Measurements from ENCODE around the gene TMEM254.
"Not testable (repeated sequence)": the region's sequence is repeated elsewhere in the genome, so short reads cannot be mapped to it uniquely, and the experiment has no call there.

TMEM254 gene

DNA sequence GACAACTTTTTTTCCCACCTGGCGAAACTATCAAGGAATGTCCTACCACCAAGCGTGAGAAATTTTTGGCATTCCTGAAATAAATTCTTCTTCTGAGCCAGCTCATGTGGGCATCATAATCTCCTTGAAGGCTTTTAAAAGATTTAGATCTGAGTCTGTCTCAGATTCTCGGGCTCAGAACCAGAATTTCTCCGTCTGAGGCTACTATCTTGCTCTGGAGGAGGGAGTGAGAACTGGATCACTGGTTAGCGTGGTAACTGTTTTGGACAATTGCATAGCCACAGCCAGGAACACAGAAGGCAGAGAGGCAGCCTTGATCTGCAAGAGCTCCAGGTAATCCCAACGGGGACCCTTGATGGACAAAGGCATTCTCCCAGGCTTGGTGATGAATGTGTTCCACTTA is 53.0 kb downstream of the TMEM254 start:
- Histone ChIP-seq H3K9ac (ENCODE audit: low read depth in 1 of 2, low read length in 2 of 2) (no peak overlapping the region), H3K4me3 (ENCODE audit: low read length in 2 of 2) (no peak overlapping the region), H3K9me3 (ENCODE audit: control insufficient read depth in 2 of 2, low read length in 2 of 2) (no peaks in the 10 kb centered on the region), H3K36me3 (ENCODE audit: control insufficient read depth in 2 of 2, insufficient read depth in 2 of 2, low read length in 2 of 2) (no peaks in the 10 kb centered on the region), H3K4me1 (ENCODE audit: control insufficient read depth in 2 of 2, insufficient read depth in 2 of 2, low read length in 2 of 2) (no peaks in the 10 kb centered on the region), H3K27me3 (ENCODE audit: control insufficient read depth in 2 of 2, insufficient read depth in 2 of 2, low read length in 2 of 2) (peaks cover 11 to 16% of the 10 kb centered on the region in 2 donors), H3K27ac (ENCODE audit: low read depth in 2 of 2, low read length in 2 of 2) (no peak overlapping the region)

GRCh38 chr10:80132299-80133139 is 54.1 kb downstream of the TMEM254 start, which contains the start of gene PLAC9:
Gene PLAC9, plus strand, starts transcription at chr10:80132730. Its CDS starts 33 bp downstream, at chr10:80132763.
- peak within 1 kb of the TSS; percentile 34 to 38 for H3K9ac ChIP-seq (ENCODE audit: low read depth in 1 of 2, low read length in 2 of 2)
- H3K9me3 ChIP-seq (ENCODE audit: control insufficient read depth in 2 of 2, low read length in 2 of 2), result no peaks in the 10 kb centered on the region
- no peaks in the 10 kb centered on the region for H3K4me1 ChIP-seq (ENCODE audit: control insufficient read depth in 2 of 2, insufficient read depth in 2 of 2, low read length in 2 of 2)
- H3K36me3 ChIP-seq (ENCODE audit: control insufficient read depth in 2 of 2, insufficient read depth in 2 of 2, low read length in 2 of 2), result no peaks in the 10 kb centered on the region
- H3K27me3 ChIP-seq (ENCODE audit: control insufficient read depth in 2 of 2, insufficient read depth in 2 of 2, low read length in 2 of 2), result peaks cover 11 to 16% of the 10 kb centered on the region in 2 donors
- H3K4me3 ChIP-seq (ENCODE audit: low read length in 2 of 2), result peak within 1 kb of the TSS; percentile 48 to 59
- H3K27ac ChIP-seq (ENCODE audit: low read depth in 2 of 2, low read length in 2 of 2), result peak within 1 kb of the TSS; percentile 32 to 63

GRCh38 chr10:80133206-80133605 is 54.7 kb downstream of the TMEM254 start:
- H3K4me1 ChIP-seq (ENCODE audit: control insufficient read depth in 2 of 2, insufficient read depth in 2 of 2, low read length in 2 of 2), result no peaks in the 10 kb centered on the region
- no peaks in the 10 kb centered on the region for H3K9me3 ChIP-seq (ENCODE audit: control insufficient read depth in 2 of 2, low read length in 2 of 2)
- peaks cover 11 to 16% of the 10 kb centered on the region in 2 donors for H3K27me3 ChIP-seq (ENCODE audit: control insufficient read depth in 2 of 2, insufficient read depth in 2 of 2, low read length in 2 of 2)
- H3K4me3 ChIP-seq (ENCODE audit: low read length in 2 of 2), result peak overlapping the region; percentile 48 to 59
- peak overlapping the region; percentile 32 to 63 for H3K27ac ChIP-seq (ENCODE audit: low read depth in 2 of 2, low read length in 2 of 2)
- no peaks in the 10 kb centered on the region for H3K36me3 ChIP-seq (ENCODE audit: control insufficient read depth in 2 of 2, insufficient read depth in 2 of 2, low read length in 2 of 2)
- peak overlapping the region; percentile 34 to 38 for H3K9ac ChIP-seq (ENCODE audit: low read depth in 1 of 2, low read length in 2 of 2)

DNA sequence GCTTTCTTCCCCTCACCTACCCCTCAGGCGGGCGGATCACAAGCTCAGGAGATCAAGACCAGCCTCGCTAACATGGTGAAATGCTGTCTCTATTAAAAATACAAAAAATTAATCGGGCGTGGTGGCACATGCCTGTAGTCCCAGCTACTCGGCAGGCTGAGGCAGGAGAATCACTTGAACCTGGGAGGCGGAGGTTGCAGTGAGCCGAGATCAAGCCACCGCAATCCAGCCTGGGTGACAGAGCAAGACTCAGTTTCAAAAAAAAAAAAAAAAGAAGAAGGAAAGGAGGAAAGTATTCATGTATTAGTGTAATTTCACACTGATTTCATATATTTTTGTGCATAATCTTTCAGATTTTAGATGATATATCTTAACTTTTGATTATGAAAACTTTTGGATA is 55.2 kb downstream of the TMEM254 start:
- not testable (repeated sequence) for H3K4me1 ChIP-seq (ENCODE audit: control insufficient read depth in 2 of 2, insufficient read depth in 2 of 2, low read length in 2 of 2); H3K9me3 ChIP-seq (ENCODE audit: control insufficient read depth in 2 of 2, low read length in 2 of 2); H3K36me3 ChIP-seq (ENCODE audit: control insufficient read depth in 2 of 2, insufficient read depth in 2 of 2, low read length in 2 of 2)
- Histone ChIP-seq H3K27ac (ENCODE audit: low read depth in 2 of 2, low read length in 2 of 2) (peak overlapping the region; percentile 23 to 63), H3K27me3 (ENCODE audit: control insufficient read depth in 2 of 2, insufficient read depth in 2 of 2, low read length in 2 of 2) (peaks cover 11 to 16% of the 10 kb centered on the region in 2 donors), H3K9ac (ENCODE audit: low read depth in 1 of 2, low read length in 2 of 2) (peak overlapping the region; percentile 14 to 34), H3K4me3 (ENCODE audit: low read length in 2 of 2) (peak overlapping the region; percentile 48 to 59)

- peak overlapping the region in 1 of 2 donors; percentile 55 for H3K27ac ChIP-seq (ENCODE audit: low read depth in 2 of 2, low read length in 2 of 2)
- no peak overlapping the region for H3K4me3 ChIP-seq (ENCODE audit: low read length in 2 of 2)
- H3K36me3 ChIP-seq (ENCODE audit: control insufficient read depth in 2 of 2, insufficient read depth in 2 of 2, low read length in 2 of 2), result no peaks in the 10 kb centered on the region
- no peaks in the 10 kb centered on the region for H3K9me3 ChIP-seq (ENCODE audit: control insufficient read depth in 2 of 2, low read length in 2 of 2)
- no peaks in the 10 kb centered on the region for H3K4me1 ChIP-seq (ENCODE audit: control insufficient read depth in 2 of 2, insufficient read depth in 2 of 2, low read length in 2 of 2)
- H3K27me3 ChIP-seq (ENCODE audit: control insufficient read depth in 2 of 2, insufficient read depth in 2 of 2, low read length in 2 of 2), result peaks cover 11 to 16% of the 10 kb centered on the region in 2 donors
- H3K9ac ChIP-seq (ENCODE audit: low read depth in 1 of 2, low read length in 2 of 2), result no peak overlapping the region
Observed at GRCh38 chr10:80136134-80136571, 57.7 kb downstream of the TMEM254 start.

DNA sequence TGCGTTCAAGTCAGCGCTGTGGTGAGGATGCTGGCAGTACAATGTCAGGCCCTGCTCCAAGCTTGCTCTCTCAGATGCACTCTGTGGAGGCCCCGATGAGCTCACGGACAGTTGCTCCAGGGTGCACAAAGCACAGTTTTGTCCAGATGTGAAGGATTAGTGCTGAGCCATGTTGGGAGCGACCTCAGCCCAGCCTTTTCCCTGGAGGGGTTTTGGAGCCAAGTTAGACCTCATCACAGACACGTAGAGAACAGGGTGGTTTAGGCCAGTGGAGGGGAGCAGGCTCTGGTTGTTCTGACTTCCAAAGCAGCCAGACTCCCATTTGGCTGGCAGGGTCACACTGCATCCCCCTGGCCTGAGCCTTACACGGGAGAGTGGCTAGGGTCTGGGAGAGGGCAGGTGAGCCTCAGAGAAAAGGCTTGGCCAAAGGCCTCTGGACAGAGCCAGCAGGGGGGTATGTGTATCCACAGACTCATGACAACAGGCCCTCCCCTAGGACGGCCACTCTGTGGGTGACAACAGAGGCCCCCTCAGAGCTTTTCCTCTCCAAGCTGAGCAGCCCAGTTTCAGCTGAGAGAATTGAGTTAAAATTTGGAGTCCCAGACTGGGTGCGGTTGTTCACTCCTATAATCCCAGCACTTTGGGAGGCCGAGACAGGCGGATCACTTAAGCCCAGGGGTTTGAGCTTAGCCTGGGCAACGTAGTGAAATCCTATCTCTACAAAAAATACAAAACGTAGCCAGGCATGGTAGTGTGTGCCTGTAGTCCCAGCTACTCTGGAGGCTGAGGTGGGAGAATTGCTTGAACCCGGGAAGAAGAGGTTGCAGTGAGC is 58.8 kb downstream of the TMEM254 start:
- Histone ChIP-seq H3K9me3 (ENCODE audit: control insufficient read depth in 2 of 2, low read length in 2 of 2) (no peaks in the 10 kb centered on the region), H3K27ac (ENCODE audit: low read depth in 2 of 2, low read length in 2 of 2) (peak overlapping the region; percentile 43 to 63), H3K9ac (ENCODE audit: low read depth in 1 of 2, low read length in 2 of 2) (no peak overlapping the region), H3K27me3 (ENCODE audit: control insufficient read depth in 2 of 2, insufficient read depth in 2 of 2, low read length in 2 of 2) (peaks cover 8 to 14% of the 10 kb centered on the region in 2 donors), H3K4me3 (ENCODE audit: low read length in 2 of 2) (no peak overlapping the region), H3K36me3 (ENCODE audit: control insufficient read depth in 2 of 2, insufficient read depth in 2 of 2, low read length in 2 of 2) (no peaks in the 10 kb centered on the region), H3K4me1 (ENCODE audit: control insufficient read depth in 2 of 2, insufficient read depth in 2 of 2, low read length in 2 of 2) (no peaks in the 10 kb centered on the region)

GRCh38 chr10:80137920-80138319 is 59.5 kb downstream of the TMEM254 start:
- Histone ChIP-seq H3K4me3 (ENCODE audit: low read length in 2 of 2) (no peak overlapping the region), H3K36me3 (ENCODE audit: control insufficient read depth in 2 of 2, insufficient read depth in 2 of 2, low read length in 2 of 2) (no peaks in the 10 kb centered on the region), H3K4me1 (ENCODE audit: control insufficient read depth in 2 of 2, insufficient read depth in 2 of 2, low read length in 2 of 2) (no peaks in the 10 kb centered on the region), H3K27ac (ENCODE audit: low read depth in 2 of 2, low read length in 2 of 2) (peak overlapping the region in 1 of 2 donors; percentile 63), H3K9ac (ENCODE audit: low read depth in 1 of 2, low read length in 2 of 2) (peak overlapping the region in 1 of 2 donors; percentile 6), H3K9me3 (ENCODE audit: control insufficient read depth in 2 of 2, low read length in 2 of 2) (no peaks in the 10 kb centered on the region), H3K27me3 (ENCODE audit: control insufficient read depth in 2 of 2, insufficient read depth in 2 of 2, low read length in 2 of 2) (peaks cover 6 to 13% of the 10 kb centered on the region in 2 donors)

DNA sequence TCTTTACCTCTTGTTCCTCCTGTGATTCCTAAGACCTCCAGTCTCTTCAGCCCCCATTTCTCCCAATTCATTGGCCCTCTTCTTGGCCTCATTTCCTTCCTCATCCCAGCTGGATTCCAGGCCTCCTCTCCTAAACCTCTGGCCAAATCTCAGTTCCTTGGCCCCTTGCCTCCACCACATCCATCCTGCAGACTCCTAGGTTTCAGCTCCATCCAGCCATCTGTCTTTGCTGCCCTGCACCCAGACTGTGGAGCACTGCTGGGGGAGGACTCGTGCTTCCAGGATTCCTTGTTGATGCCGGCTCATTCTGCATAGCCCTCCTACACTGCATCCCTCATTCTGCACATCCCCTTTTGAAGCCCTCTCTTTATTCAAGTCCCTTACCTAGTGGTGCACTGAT is 60.8 kb downstream of the TMEM254 start:
- no peak overlapping the region for H3K4me3 ChIP-seq (ENCODE audit: low read length in 2 of 2)
- H3K36me3 ChIP-seq (ENCODE audit: control insufficient read depth in 2 of 2, insufficient read depth in 2 of 2, low read length in 2 of 2), result no peaks in the 10 kb centered on the region
- H3K9ac ChIP-seq (ENCODE audit: low read depth in 1 of 2, low read length in 2 of 2), result no peak overlapping the region
- peaks cover 0 to 7% of the 10 kb centered on the region in 2 donors for H3K27me3 ChIP-seq (ENCODE audit: control insufficient read depth in 2 of 2, insufficient read depth in 2 of 2, low read length in 2 of 2)
- H3K9me3 ChIP-seq (ENCODE audit: control insufficient read depth in 2 of 2, low read length in 2 of 2), result no peaks in the 10 kb centered on the region
- H3K27ac ChIP-seq (ENCODE audit: low read depth in 2 of 2, low read length in 2 of 2), result no peak overlapping the region
- peaks cover 5 to 6% of the 10 kb centered on the region in 2 donors for H3K4me1 ChIP-seq (ENCODE audit: control insufficient read depth in 2 of 2, insufficient read depth in 2 of 2, low read length in 2 of 2)

DNA sequence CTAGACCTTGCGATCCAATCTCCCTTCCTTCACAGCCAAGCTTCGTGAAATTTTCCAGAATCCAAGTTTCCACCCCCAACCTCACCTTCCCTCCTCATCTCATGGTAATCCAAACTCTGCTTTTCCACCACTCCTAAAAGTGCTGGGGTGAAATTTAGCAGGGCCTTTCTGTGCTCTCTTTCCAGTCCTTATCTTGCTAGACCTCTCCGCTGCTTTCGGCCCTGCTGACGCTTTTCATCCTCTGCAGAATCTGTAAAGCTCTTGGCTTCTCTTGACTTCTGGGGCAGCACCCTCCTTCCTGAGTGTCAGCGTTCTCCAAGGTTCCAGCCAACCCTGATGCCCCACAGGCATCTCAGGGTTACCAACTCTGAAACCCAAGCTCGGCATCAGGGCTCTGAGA is 61.8 kb downstream of the TMEM254 start:
- H3K36me3 ChIP-seq (ENCODE audit: control insufficient read depth in 2 of 2, insufficient read depth in 2 of 2, low read length in 2 of 2), result no peaks in the 10 kb centered on the region
- H3K27ac ChIP-seq (ENCODE audit: low read depth in 2 of 2, low read length in 2 of 2), result no peak overlapping the region
- no peaks in the 10 kb centered on the region for H3K9me3 ChIP-seq (ENCODE audit: control insufficient read depth in 2 of 2, low read length in 2 of 2)
- H3K27me3 ChIP-seq (ENCODE audit: control insufficient read depth in 2 of 2, insufficient read depth in 2 of 2, low read length in 2 of 2), result peaks cover 0 to 7% of the 10 kb centered on the region in 2 donors
- no peak overlapping the region for H3K4me3 ChIP-seq (ENCODE audit: low read length in 2 of 2)
- H3K9ac ChIP-seq (ENCODE audit: low read depth in 1 of 2, low read length in 2 of 2), result no peak overlapping the region
- H3K4me1 ChIP-seq (ENCODE audit: control insufficient read depth in 2 of 2, insufficient read depth in 2 of 2, low read length in 2 of 2), result peaks cover 12 to 13% of the 10 kb centered on the region in 2 donors

Measured in mucosa of rectum (tissue), 2 donors.